Thyroid gland (tissue), 4 donors: ENCODE measurements around the gene ZMIZ1.

Experiments
- POLR2A ChIP-seq, 2 donors: fragments of 450-650 bp; IDR thresholded peaks; one replicate each; pipeline ENCODE4 v1.6.1; 2017; ENCODE audit warnings: antibody characterized with exemption in 2 of 2, mild to moderate bottlenecking in 2 of 2, moderate library complexity in 1 of 2
- TF ChIP-seq, protein P1 (sequence below), 6 experiments: fragments of 200-600 bp in 3 of 6; fragments of 450-650 bp in 3 of 6; sonication (generic) in 3 of 6; IDR thresholded peaks; one replicate each; pipeline ENCODE4 v1.5.1; 2016 to 2019; ENCODE audit warnings: antibody characterized with exemption in 6 of 6, mild to moderate bottlenecking in 2 of 6, inconsistent platforms in 1 of 6, moderate library complexity in 1 of 6

DNA sequence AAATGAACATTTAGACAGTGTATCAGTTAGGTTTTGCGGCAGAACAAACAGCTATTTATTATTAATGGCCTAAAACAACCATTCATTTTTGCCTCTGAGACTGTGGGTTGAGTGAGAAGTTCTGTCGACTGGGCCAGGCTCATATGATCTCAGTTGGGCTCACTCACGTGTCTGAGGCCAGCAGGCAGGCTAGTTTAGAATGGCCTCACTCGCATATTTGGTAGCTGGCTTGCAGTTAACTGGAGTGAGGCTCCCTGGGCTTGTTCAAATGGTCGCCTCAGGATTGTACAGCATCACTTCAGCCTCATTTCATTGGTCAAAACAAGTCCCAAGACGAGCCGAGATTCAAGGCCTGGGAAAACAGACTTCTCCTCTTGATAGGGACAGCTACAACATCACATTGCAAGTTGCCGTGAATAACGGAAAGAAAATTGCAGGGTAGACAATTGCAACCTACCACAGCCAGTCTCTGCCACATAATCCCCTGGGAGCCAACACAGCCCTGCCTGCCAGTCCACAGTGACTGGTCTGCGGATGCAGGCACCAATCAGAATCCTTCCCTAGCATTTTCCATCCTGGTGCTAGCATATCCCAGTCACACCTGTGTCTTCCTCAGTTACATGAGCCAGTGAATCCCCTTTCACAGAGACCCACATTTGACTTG, 255.4 kb downstream of the ZMIZ1 start:
- TF ChIP-seq, protein P1, sequence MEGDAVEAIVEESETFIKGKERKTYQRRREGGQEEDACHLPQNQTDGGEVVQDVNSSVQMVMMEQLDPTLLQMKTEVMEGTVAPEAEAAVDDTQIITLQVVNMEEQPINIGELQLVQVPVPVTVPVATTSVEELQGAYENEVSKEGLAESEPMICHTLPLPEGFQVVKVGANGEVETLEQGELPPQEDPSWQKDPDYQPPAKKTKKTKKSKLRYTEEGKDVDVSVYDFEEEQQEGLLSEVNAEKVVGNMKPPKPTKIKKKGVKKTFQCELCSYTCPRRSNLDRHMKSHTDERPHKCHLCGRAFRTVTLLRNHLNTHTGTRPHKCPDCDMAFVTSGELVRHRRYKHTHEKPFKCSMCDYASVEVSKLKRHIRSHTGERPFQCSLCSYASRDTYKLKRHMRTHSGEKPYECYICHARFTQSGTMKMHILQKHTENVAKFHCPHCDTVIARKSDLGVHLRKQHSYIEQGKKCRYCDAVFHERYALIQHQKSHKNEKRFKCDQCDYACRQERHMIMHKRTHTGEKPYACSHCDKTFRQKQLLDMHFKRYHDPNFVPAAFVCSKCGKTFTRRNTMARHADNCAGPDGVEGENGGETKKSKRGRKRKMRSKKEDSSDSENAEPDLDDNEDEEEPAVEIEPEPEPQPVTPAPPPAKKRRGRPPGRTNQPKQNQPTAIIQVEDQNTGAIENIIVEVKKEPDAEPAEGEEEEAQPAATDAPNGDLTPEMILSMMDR (IDR thresholded peaks at IDR 0.05) = no peak
- no peak for TF ChIP-seq POLR2A (IDR thresholded peaks at IDR 0.05)
